T-helper 1 cell treated with Interleukin-12 subunit alpha and Interleukin-12 subunit beta and Interleukin-4 antibody, amounts not matched to agents 30 ng/mL and 1 ng/mL, for 36 hours (primary cell): ENCODE results near the gene GBX2. TPM values are rescaled to one million over a fixed set of nuclear protein-coding genes. Genes with fewer than 3 reads are reported as not detected.

ENCODE experiments used
- intact Hi-C: fragments of 100-400 bp; cut with micrococcal nuclease; formaldehyde crosslinking; loops from one replicate; pipeline ENCODE4 v1.15.1; 2024
- total RNA-seq: library from RNA; stranded (reverse); gene quantifications from 2 replicates; pipeline ENCODE4 v1.2.3, GENCODE V29; 2022

The GBX2 gene
- total RNA-seq, 1 donor from 2014 or later, result not detected

- intact Hi-C loops, result no loop called here
Measured at GRCh38 chr2:236184701-236185100, 16.5 kb upstream of the GBX2 start.

- intact Hi-C loops, result loop anchor here (1.0 to 2.0 kb wide), 3 partner anchors 18 to 415 kb away; no protein-coding TSS in a partner anchor
Measured at GRCh38 chr2:236180831-236181453, 12.8 kb upstream of the GBX2 start.

- intact Hi-C loops, result loop anchor here (2.0 kb wide), 1 partner anchor 17 kb away; no protein-coding TSS in a partner anchor
Measured at GRCh38 chr2:236180076-236180816, 12.1 kb upstream of the GBX2 start.

GRCh38 chr2:236179236-236180075 is 11.3 kb upstream of the GBX2 start:
- intact Hi-C loops, result loop anchor here (2.0 to 10.0 kb wide), 3 partner anchors 17 to 1975 kb away; no protein-coding TSS in a partner anchor

- intact Hi-C loops, result loop anchor here (5.0 to 10.0 kb wide), 2 partner anchors 682 to 1974 kb away; no protein-coding TSS in a partner anchor
Measured at GRCh38 chr2:236178890-236179235, 10.7 kb upstream of the GBX2 start.

GRCh38 chr2:236177967-236178889 is 10.0 kb upstream of the GBX2 start:
- intact Hi-C loops, result loop anchor here (5.0 to 10.0 kb wide), 2 partner anchors 681 to 1973 kb away; no protein-coding TSS in a partner anchor

GRCh38 chr2:236177604-236177966 is 9.4 kb upstream of the GBX2 start:
- intact Hi-C loops, result loop anchor here (5.0 to 10.0 kb wide), 2 partner anchors 680 to 1973 kb away; no protein-coding TSS in a partner anchor

- intact Hi-C loops, result loop anchor here (5.0 to 10.0 kb wide), 2 partner anchors 680 to 1972 kb away; no protein-coding TSS in a partner anchor
Measured at GRCh38 chr2:236176951-236177350, 8.8 kb upstream of the GBX2 start.

GRCh38 chr2:236176417-236176816 is 8.2 kb upstream of the GBX2 start:
- intact Hi-C loops, result loop anchor here (5.0 to 10.0 kb wide), 2 partner anchors 679 to 1972 kb away; no protein-coding TSS in a partner anchor

- intact Hi-C loops, result loop anchor here (5.0 to 10.0 kb wide), 2 partner anchors 678 to 1971 kb away; no protein-coding TSS in a partner anchor
Measured at GRCh38 chr2:236175548-236176150, 7.5 kb upstream of the GBX2 start.

GRCh38 chr2:236173729-236174607 is 5.8 kb upstream of the GBX2 start:
- intact Hi-C loops, result loop anchor here (10.0 kb wide), 1 partner anchor 1969 kb away; no protein-coding TSS in a partner anchor

GRCh38 chr2:236173036-236173728 is 5.0 kb upstream of the GBX2 start:
- intact Hi-C loops, result loop anchor here (10.0 kb wide), 1 partner anchor 1968 kb away; no protein-coding TSS in a partner anchor

GRCh38 chr2:236172255-236173035 is 4.3 kb upstream of the GBX2 start:
- intact Hi-C loops, result loop anchor here (10.0 kb wide), 1 partner anchor 1968 kb away; no protein-coding TSS in a partner anchor

- intact Hi-C loops, result loop anchor here (10.0 kb wide), 1 partner anchor 1967 kb away; no protein-coding TSS in a partner anchor
Measured at GRCh38 chr2:236171680-236172254, 3.6 kb upstream of the GBX2 start.

GRCh38 chr2:236171181-236171679 is 3.0 kb upstream of the GBX2 start:
- intact Hi-C loops, result loop anchor here (10.0 kb wide), 1 partner anchor 1966 kb away; no protein-coding TSS in a partner anchor

GRCh38 chr2:236170590-236171165 is 2.5 kb upstream of the GBX2 start:
- intact Hi-C loops, result loop anchor here (10.0 kb wide), 1 partner anchor 1966 kb away; no protein-coding TSS in a partner anchor
